ENCODE results near the gene ZNF674.

DNA sequence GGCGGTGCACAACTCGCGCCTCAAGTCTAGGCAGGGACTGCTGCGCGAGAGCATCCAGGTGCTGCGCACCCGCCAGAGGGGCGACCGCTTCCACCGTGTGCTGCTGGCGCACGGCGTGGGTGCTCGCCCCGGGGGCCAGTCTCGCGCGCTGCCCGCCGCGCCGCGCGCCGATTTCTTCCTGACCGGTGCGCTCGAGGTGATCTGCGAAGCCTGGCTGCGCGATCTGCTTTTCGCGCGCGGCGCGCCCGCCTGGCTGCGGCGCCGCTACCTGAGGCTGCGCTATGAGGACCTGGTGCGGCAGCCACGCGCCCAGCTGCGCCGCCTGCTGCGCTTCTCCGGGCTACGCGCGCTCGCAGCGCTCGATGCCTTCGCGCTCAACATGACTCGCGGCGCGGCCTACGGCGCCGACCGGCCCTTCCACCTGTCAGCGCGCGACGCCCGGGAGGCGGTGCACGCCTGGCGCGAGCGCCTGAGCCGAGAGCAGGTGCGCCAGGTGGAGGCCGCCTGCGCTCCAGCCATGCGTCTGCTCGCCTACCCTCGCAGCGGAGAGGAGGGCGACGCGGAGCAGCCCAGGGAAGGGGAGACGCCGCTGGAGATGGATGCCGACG lies 29.7 kb upstream of the ZNF674 start:
- TF ChIP-seq CTCF (IDR thresholded peaks at IDR 0.05; ENCODE audit: poor library complexity, severe bottlenecking) (no peak), POLR2AphosphoS5 (IDR thresholded peaks at IDR 0.05) (no peak), MXI1 (conservative IDR thresholded peaks at IDR 0.05; ENCODE audit: poor library complexity, severe bottlenecking) (peak; percentile 76), RAD21 (conservative IDR thresholded peaks at IDR 0.05) (no peak), EZH2 (IDR thresholded peaks at IDR 0.05; ENCODE audit: borderline replicate concordance, insufficient read depth, low read length, poor library complexity, severe bottlenecking) (no peak), TAF1 (IDR thresholded peaks at IDR 0.05; ENCODE audit: low read depth) (no peak), EP300 (conservative IDR thresholded peaks at IDR 0.05; ENCODE audit: poor library complexity, severe bottlenecking) (peak; percentile 12), SMC3 (conservative IDR thresholded peaks at IDR 0.05; ENCODE audit: poor library complexity) (no peak)
- TF ChIP-seq, protein P1, sequence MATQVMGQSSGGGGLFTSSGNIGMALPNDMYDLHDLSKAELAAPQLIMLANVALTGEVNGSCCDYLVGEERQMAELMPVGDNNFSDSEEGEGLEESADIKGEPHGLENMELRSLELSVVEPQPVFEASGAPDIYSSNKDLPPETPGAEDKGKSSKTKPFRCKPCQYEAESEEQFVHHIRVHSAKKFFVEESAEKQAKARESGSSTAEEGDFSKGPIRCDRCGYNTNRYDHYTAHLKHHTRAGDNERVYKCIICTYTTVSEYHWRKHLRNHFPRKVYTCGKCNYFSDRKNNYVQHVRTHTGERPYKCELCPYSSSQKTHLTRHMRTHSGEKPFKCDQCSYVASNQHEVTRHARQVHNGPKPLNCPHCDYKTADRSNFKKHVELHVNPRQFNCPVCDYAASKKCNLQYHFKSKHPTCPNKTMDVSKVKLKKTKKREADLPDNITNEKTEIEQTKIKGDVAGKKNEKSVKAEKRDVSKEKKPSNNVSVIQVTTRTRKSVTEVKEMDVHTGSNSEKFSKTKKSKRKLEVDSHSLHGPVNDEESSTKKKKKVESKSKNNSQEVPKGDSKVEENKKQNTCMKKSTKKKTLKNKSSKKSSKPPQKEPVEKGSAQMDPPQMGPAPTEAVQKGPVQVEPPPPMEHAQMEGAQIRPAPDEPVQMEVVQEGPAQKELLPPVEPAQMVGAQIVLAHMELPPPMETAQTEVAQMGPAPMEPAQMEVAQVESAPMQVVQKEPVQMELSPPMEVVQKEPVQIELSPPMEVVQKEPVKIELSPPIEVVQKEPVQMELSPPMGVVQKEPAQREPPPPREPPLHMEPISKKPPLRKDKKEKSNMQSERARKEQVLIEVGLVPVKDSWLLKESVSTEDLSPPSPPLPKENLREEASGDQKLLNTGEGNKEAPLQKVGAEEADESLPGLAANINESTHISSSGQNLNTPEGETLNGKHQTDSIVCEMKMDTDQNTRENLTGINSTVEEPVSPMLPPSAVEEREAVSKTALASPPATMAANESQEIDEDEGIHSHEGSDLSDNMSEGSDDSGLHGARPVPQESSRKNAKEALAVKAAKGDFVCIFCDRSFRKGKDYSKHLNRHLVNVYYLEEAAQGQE (IDR thresholded peaks at IDR 0.05; ENCODE audit: borderline replicate concordance): no peak

Data from neural cell (in vitro differentiated cells).